Sigmoid colon (tissue), 4 donors: ENCODE measurements around the gene OTOP2.

Experiments used
- EP300 ChIP-seq, 4 donors: sonication (generic); formaldehyde crosslinking; IDR thresholded peaks; one replicate each; pipeline ENCODE4 v1.6.1; 2017; ENCODE audit warnings: antibody characterized with exemption in 4 of 4
- POLR2A ChIP-seq, 2 donors: fragments of 450-650 bp; IDR thresholded peaks; one replicate each; pipeline ENCODE4 v1.6.1; 2016; ENCODE audit warnings: antibody characterized with exemption in 2 of 2, mild to moderate bottlenecking in 2 of 2, moderate library complexity in 2 of 2
- POLR2AphosphoS5 ChIP-seq, 4 donors: sonication (generic); formaldehyde crosslinking; IDR thresholded peaks; one replicate each; pipeline ENCODE4 v1.6.1; 2017; ENCODE audit warnings: antibody characterized with exemption in 4 of 4
- TF ChIP-seq, protein P1 (sequence below), 4 experiments: fragments of 450-650 bp in 3 of 4; fragments of 200-600 bp in 1 of 4; IDR thresholded peaks; one replicate each; pipeline ENCODE4 v1.5.1; 2016 to 2019; ENCODE audit warnings: antibody characterized with exemption in 4 of 4, mild to moderate bottlenecking in 3 of 4, moderate library complexity in 2 of 4

DNA sequence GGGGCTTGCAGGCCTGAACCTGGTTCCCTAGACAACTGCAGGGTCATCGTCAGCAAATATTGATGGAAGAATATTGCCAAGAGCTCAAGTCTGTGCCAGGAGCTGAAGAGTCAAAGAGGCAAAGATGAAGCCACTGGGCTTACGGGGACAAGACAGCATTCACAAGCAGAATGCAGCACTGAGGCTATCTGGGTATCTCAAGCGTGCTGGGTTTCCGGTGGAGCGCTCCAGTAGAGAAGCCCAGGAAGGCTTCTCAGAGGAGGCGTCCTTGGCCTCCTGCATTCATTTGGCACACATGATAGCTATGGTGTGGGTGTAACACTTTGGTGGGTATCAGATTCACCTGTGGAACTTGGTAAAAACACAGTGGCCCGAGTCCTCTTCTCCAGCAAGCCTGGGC is 33.5 kb upstream of the OTOP2 start:
- TF ChIP-seq, protein P1, sequence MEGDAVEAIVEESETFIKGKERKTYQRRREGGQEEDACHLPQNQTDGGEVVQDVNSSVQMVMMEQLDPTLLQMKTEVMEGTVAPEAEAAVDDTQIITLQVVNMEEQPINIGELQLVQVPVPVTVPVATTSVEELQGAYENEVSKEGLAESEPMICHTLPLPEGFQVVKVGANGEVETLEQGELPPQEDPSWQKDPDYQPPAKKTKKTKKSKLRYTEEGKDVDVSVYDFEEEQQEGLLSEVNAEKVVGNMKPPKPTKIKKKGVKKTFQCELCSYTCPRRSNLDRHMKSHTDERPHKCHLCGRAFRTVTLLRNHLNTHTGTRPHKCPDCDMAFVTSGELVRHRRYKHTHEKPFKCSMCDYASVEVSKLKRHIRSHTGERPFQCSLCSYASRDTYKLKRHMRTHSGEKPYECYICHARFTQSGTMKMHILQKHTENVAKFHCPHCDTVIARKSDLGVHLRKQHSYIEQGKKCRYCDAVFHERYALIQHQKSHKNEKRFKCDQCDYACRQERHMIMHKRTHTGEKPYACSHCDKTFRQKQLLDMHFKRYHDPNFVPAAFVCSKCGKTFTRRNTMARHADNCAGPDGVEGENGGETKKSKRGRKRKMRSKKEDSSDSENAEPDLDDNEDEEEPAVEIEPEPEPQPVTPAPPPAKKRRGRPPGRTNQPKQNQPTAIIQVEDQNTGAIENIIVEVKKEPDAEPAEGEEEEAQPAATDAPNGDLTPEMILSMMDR (IDR thresholded peaks at IDR 0.05): no peak
- TF ChIP-seq POLR2A (IDR thresholded peaks at IDR 0.05): no peak
- no peak for TF ChIP-seq POLR2AphosphoS5 (IDR thresholded peaks at IDR 0.05)
- no peak for TF ChIP-seq EP300 (IDR thresholded peaks at IDR 0.05)
